Endodermal cell (in vitro differentiated cells): ENCODE data around the gene ARL17B. TPM values are rescaled to one million over a fixed set of nuclear protein-coding genes. Genes with fewer than 3 reads are reported as not detected.
A peak's percentile ranks its signal among the peaks of the same experiment; 100 is the strongest.
"Not testable (repeated sequence)": the region's sequence is repeated elsewhere in the genome, so short reads cannot be mapped to it uniquely, and the experiment has no call there.

Experiments
- DNase-seq: peaks from one replicate; pipeline ENCODE4 v3.0.0-alpha.2; 2017
- H3K27ac ChIP-seq: 2 replicates; pipeline ENCODE4 v1.5.1; 2013; ENCODE audit warnings: mild to moderate bottlenecking, low read depth, low read length, moderate library complexity
- H3K27me3 ChIP-seq: 2 replicates; pipeline ENCODE4 v1.6.1; 2013; ENCODE audit warnings: mild to moderate bottlenecking, low read length, moderate library complexity; ENCODE audit not compliant: insufficient read depth, control insufficient read depth, poor library complexity, severe bottlenecking
- H3K36me3 ChIP-seq: 2 replicates; pipeline ENCODE4 v1.7.0; 2013; ENCODE audit warnings: mild to moderate bottlenecking, low read length, moderate library complexity; ENCODE audit not compliant: control insufficient read depth, insufficient read depth
- H3K4me1 ChIP-seq: one replicate; pipeline ENCODE4 v1.7.0; 2013; ENCODE audit warnings: low read length; ENCODE audit not compliant: control insufficient read depth, insufficient read depth
- H3K4me3 ChIP-seq: 2 replicates; pipeline ENCODE4 v1.5.1; 2013; ENCODE audit warnings: mild to moderate bottlenecking, low read length, moderate library complexity
- H3K9ac ChIP-seq: 2 replicates; pipeline ENCODE4 v1.6.1; 2013; ENCODE audit warnings: mild to moderate bottlenecking, low read length, moderate library complexity; ENCODE audit not compliant: poor library complexity, severe bottlenecking; ENCODE audit errors: extremely low read depth
- H3K9me3 ChIP-seq: 2 replicates; pipeline ENCODE4 v1.6.1; 2013; ENCODE audit warnings: mild to moderate bottlenecking, low read length, moderate library complexity; ENCODE audit not compliant: control insufficient read depth
- H3K27ac Mint-ChIP-seq: 2 replicates; pipeline ENCODE4 v1.8.0; 2020; ENCODE audit warnings: mixed read lengths
- H3K27me3 Mint-ChIP-seq: 2 replicates; pipeline ENCODE4 v1.8.0; 2021; ENCODE audit warnings: mild to moderate bottlenecking, mixed read lengths; ENCODE audit not compliant: insufficient read depth
- H3K36me3 Mint-ChIP-seq: 2 replicates; pipeline ENCODE4 v1.8.0; 2020; ENCODE audit warnings: low read depth, mixed read lengths
- H3K4me1 Mint-ChIP-seq: 2 replicates; pipeline ENCODE4 v1.8.0; 2020; ENCODE audit warnings: mixed read lengths
- H3K4me3 Mint-ChIP-seq: 2 replicates; pipeline ENCODE4 v1.8.0; 2020; ENCODE audit warnings: mild to moderate bottlenecking, moderate library complexity, mixed read lengths
- H3K9me3 Mint-ChIP-seq: 2 replicates; pipeline ENCODE4 v1.8.0; 2020; ENCODE audit warnings: mild to moderate bottlenecking, mixed read lengths
- CTCF ChIP-seq: fragments of 200-600 bp; sonication (generic); conservative IDR thresholded peaks from 2 replicates; pipeline ENCODE4 v1.5.0; 2021; ENCODE audit warnings: antibody characterized with exemption, mild to moderate bottlenecking
- WGBS, 2 experiments: methylation state at CpG; one replicate each; pipeline versions ENCODE4 v1.1.5 to v1.1.7; 2013; ENCODE audit warnings: missing lambda C conversion rate in 2 of 2, mixed read lengths in 1 of 2; ENCODE audit not compliant: insufficient coverage in 1 of 2, insufficient read length in 1 of 2; 5-methylcytosine and 5-hydroxymethylcytosine counted together
- total RNA-seq, 2 donors: library from RNA; stranded (reverse); fragmentation: NEBNext Ultra II Directional in 1 of 2; extraction: Animal tissue kit (Norgen Biotek cat#: 25700) in 1 of 2; gene quantifications; 2 replicates in 1 of 2; 3 replicates in 1 of 2; pipeline ENCODE4 v1.2.1, GENCODE V29; 2021

ARL17B gene
- total RNA-seq, 2 donors from 2014 or later, result 12.3 to 13.7 TPM

- peaks cover 66% of the 10 kb centered on the region for H3K27me3 Mint-ChIP-seq
- no peaks in the 10 kb centered on the region for H3K36me3 ChIP-seq
- H3K4me3 ChIP-seq, result no peak overlapping the region
- WGBS, 2 experiments, result 67 to 86% methylated on average over 2 to 3 of the region's 3 CpGs
- no peak overlapping the region for H3K27ac ChIP-seq
- peaks cover 33% of the 10 kb centered on the region for H3K4me1 Mint-ChIP-seq
- H3K4me3 Mint-ChIP-seq, result no peak overlapping the region
- peak overlapping the region; percentile 18 for H3K27ac Mint-ChIP-seq
- DNase-seq, result peak; percentile 79
- no peaks in the 10 kb centered on the region for H3K9me3 ChIP-seq
- peaks cover 35% of the 10 kb centered on the region for H3K27me3 ChIP-seq
- no peak overlapping the region for H3K9ac ChIP-seq
- H3K36me3 Mint-ChIP-seq, result peaks cover 4% of the 10 kb centered on the region
- H3K9me3 Mint-ChIP-seq, result no peaks in the 10 kb centered on the region
- H3K4me1 ChIP-seq, result peaks cover 7% of the 10 kb centered on the region
- no peak for TF ChIP-seq CTCF
Measured at GRCh38 chr17:46264456-46265198, 96.9 kb downstream of the ARL17B start.

GRCh38 chr17:46262271-46262670 lies 99.3 kb downstream of the ARL17B start:
- no peak for DNase-seq
- no peak overlapping the region for H3K27ac ChIP-seq
- no peak for TF ChIP-seq CTCF
- H3K4me3 Mint-ChIP-seq, result no peak overlapping the region
- no peaks in the 10 kb centered on the region for H3K36me3 ChIP-seq
- H3K27ac Mint-ChIP-seq, result no peak overlapping the region
- H3K4me1 Mint-ChIP-seq, result peaks cover 20% of the 10 kb centered on the region
- 90 to 93% methylated on average over 4 to 8 of the region's 8 CpGs for WGBS, 2 experiments
- H3K4me3 ChIP-seq, result no peak overlapping the region
- no peaks in the 10 kb centered on the region for H3K4me1 ChIP-seq
- no peak overlapping the region for H3K9ac ChIP-seq
- peaks cover 4% of the 10 kb centered on the region for H3K36me3 Mint-ChIP-seq
- no peaks in the 10 kb centered on the region for H3K9me3 Mint-ChIP-seq
- H3K9me3 ChIP-seq, result no peaks in the 10 kb centered on the region
- H3K27me3 ChIP-seq, result peaks cover 35% of the 10 kb centered on the region
- peaks cover 61% of the 10 kb centered on the region for H3K27me3 Mint-ChIP-seq

GRCh38 chr17:46259845-46260661 lies 101.5 kb downstream of the ARL17B start:
- not testable (repeated sequence) for H3K36me3 Mint-ChIP-seq, H3K9me3 ChIP-seq, H3K27ac ChIP-seq, H3K27ac Mint-ChIP-seq, H3K4me1 ChIP-seq, H3K36me3 ChIP-seq, H3K4me3 ChIP-seq, H3K9ac ChIP-seq, H3K9me3 Mint-ChIP-seq
- 25% methylated on average over 11 of the region's 62 CpGs; no CpG with 5 or more reads in 1 of the 2 experiments for WGBS, 2 experiments
- Mint-ChIP-seq H3K27me3 (peaks cover 45% of the 10 kb centered on the region), H3K4me3 (peak overlapping the region; percentile 52), H3K4me1 (peaks cover 11% of the 10 kb centered on the region)
- peak; percentile 68 for TF ChIP-seq CTCF
- DNase-seq, result peak; percentile 94
- H3K27me3 ChIP-seq, result peaks cover 25% of the 10 kb centered on the region

GRCh38 chr17:46256369-46256768 lies 105.2 kb downstream of the ARL17B start:
- not testable (repeated sequence) for H3K4me3 ChIP-seq, H3K27ac Mint-ChIP-seq, H3K36me3 ChIP-seq, H3K4me3 Mint-ChIP-seq, H3K4me1 Mint-ChIP-seq, H3K27ac ChIP-seq, H3K9me3 ChIP-seq, H3K27me3 ChIP-seq, H3K36me3 Mint-ChIP-seq, H3K9me3 Mint-ChIP-seq, H3K9ac ChIP-seq, DNase-seq, H3K4me1 ChIP-seq
- peaks cover 21% of the 10 kb centered on the region for H3K27me3 Mint-ChIP-seq
- 100% methylated on average over 1 of the region's 1 CpG; no CpG with 5 or more reads in 1 of the 2 experiments for WGBS, 2 experiments

- not testable (repeated sequence) for H3K9me3 ChIP-seq, DNase-seq, H3K27me3 ChIP-seq, H3K4me3 Mint-ChIP-seq, H3K9me3 Mint-ChIP-seq, H3K36me3 ChIP-seq, H3K4me1 ChIP-seq, H3K27ac ChIP-seq, H3K9ac ChIP-seq, H3K4me3 ChIP-seq, H3K4me1 Mint-ChIP-seq, H3K27me3 Mint-ChIP-seq, H3K36me3 Mint-ChIP-seq, H3K27ac Mint-ChIP-seq
- WGBS, 2 experiments, result 100% methylated on average over 1 of the region's 6 CpGs; no CpG with 5 or more reads in 1 of the 2 experiments
Measured at GRCh38 chr17:46254215-46254614, 107.4 kb downstream of the ARL17B start.
